ENCODE results near the gene CARMIL1.

CARMIL1 gene

DNA sequence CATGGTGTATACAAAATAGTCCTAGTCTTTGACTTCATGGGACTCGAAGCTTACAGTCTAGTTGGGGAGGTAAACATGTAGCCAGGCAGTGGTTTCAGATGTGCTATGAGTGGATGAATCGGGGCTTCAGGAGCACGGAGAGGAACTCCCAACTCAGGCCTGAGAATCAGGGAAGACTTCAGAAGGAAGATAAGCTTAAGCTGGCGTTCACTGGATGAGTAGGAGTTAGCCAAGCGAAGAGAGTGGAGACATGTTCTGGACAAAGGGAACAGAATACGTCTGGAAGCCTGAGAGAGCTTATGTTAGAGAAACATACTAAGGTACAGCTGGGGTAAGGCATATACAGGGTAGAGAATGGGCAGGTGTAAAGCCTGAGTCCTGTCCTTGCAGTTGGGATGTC lies 8.8 kb downstream of the CARMIL1 start:
- no peak overlapping the region for H3K4me3 ChIP-seq (ENCODE audit: low read depth, low read length)
- H3K9me3 ChIP-seq (ENCODE audit: severe bottlenecking): no peaks in the 10 kb centered on the region
- no peak overlapping the region for H3K27ac ChIP-seq
- no peak for DNase-seq
- no peaks in the 10 kb centered on the region for H3K27me3 ChIP-seq (ENCODE audit: insufficient read depth, low read depth, severe bottlenecking)
- TF ChIP-seq, protein P1, sequence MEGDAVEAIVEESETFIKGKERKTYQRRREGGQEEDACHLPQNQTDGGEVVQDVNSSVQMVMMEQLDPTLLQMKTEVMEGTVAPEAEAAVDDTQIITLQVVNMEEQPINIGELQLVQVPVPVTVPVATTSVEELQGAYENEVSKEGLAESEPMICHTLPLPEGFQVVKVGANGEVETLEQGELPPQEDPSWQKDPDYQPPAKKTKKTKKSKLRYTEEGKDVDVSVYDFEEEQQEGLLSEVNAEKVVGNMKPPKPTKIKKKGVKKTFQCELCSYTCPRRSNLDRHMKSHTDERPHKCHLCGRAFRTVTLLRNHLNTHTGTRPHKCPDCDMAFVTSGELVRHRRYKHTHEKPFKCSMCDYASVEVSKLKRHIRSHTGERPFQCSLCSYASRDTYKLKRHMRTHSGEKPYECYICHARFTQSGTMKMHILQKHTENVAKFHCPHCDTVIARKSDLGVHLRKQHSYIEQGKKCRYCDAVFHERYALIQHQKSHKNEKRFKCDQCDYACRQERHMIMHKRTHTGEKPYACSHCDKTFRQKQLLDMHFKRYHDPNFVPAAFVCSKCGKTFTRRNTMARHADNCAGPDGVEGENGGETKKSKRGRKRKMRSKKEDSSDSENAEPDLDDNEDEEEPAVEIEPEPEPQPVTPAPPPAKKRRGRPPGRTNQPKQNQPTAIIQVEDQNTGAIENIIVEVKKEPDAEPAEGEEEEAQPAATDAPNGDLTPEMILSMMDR (IDR thresholded peaks at IDR 0.05; ENCODE audit: low read depth, low read length): no peak
- no peaks in the 10 kb centered on the region for H3K36me3 ChIP-seq

DNA sequence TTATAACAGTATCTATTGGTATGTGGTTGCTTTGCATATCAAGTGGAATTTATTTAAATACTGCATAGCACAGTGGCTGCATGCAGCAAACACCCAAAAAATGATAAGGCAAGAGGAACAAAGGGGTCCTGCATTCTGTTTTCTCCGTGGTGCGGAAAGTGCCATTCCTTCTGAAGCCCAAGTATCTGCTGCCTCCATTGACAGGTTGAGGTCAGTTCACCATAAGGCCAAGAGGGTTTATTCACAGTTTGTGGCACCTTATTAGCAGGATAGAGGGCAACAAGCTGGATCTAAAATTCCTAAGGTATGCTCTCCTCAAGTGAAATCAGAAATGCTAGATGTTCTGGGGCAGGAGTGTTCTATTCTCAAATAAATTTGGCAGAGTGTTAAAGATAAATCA lies 9.3 kb downstream of the CARMIL1 start:
- no peak overlapping the region for H3K27ac ChIP-seq
- TF ChIP-seq, protein P1 (IDR thresholded peaks at IDR 0.05; ENCODE audit: low read depth, low read length): no peak
- no peaks in the 10 kb centered on the region for H3K36me3 ChIP-seq
- no peak overlapping the region for H3K4me3 ChIP-seq (ENCODE audit: low read depth, low read length)
- no peak for DNase-seq
- no peaks in the 10 kb centered on the region for H3K9me3 ChIP-seq (ENCODE audit: severe bottlenecking)
- H3K27me3 ChIP-seq (ENCODE audit: insufficient read depth, low read depth, severe bottlenecking): no peaks in the 10 kb centered on the region

DNA sequence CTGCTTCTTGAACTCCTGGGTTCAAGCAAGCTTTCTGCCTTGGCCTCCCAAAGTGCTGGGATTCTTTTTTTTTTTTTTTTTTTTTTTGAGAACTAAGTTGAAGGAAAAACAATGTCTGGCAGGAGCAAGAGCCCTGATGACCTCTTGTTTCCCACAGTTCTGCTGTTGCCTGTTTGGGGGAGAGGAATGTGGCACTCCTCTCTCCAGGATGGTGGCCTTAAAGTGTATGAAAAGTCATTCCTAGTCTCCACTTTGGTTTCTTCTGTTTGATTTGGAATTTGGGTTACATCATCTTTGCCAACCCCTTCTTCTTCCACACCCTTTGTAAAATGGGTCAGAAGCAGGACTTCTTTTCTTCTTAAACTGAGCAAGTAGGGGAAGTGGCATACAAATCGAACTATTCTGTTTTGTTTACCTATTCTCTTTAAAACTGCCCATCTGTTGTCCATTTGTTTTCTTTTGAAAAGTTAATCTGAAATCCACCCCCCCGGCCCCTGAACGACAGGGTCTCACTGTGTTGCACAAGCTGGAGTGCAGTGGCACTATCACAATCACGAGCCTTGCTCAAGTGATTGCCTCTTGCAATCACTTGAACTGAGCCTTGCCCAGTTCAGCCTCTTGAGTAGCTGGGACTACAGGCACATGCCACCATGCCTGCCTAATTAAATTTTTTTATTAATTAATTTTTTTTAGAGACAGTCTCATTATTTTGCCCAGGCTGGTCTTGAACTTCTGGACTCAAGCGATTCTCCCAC lies 11.3 kb downstream of the CARMIL1 start:
- H3K9me3 ChIP-seq (ENCODE audit: severe bottlenecking): no peaks in the 10 kb centered on the region
- H3K36me3 ChIP-seq: no peaks in the 10 kb centered on the region
- no peak overlapping the region for H3K27ac ChIP-seq
- no peak for DNase-seq
- no peak overlapping the region for H3K4me3 ChIP-seq (ENCODE audit: low read depth, low read length)
- TF ChIP-seq, protein P1 (IDR thresholded peaks at IDR 0.05; ENCODE audit: low read depth, low read length): no peak
- no peaks in the 10 kb centered on the region for H3K27me3 ChIP-seq (ENCODE audit: insufficient read depth, low read depth, severe bottlenecking)

DNA sequence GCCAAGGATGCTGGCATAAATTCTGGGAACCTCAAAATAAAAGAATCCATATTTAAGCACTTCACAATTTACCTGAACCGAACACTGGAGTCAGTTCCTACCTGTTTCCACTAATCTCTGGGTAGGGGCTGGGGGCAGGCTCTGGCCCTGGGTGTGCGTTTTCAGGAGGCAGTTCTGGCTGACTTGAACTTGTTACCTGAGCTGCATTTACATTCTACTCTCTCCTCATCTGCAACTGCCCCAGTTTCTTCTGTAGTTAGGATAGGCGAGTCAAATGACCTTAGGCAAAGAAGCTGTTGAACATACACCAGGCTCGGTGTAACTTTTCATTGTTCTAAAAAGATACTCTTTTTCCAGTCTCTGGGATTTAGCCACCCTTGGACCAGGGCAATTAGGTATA lies 13.2 kb downstream of the CARMIL1 start:
- Histone ChIP-seq H3K9me3 (ENCODE audit: severe bottlenecking) (no peaks in the 10 kb centered on the region), H3K27me3 (ENCODE audit: insufficient read depth, low read depth, severe bottlenecking) (no peaks in the 10 kb centered on the region), H3K36me3 (no peaks in the 10 kb centered on the region), H3K27ac (no peak overlapping the region), H3K4me3 (ENCODE audit: low read depth, low read length) (no peak overlapping the region)
- no peak for DNase-seq
- TF ChIP-seq, protein P1 (IDR thresholded peaks at IDR 0.05; ENCODE audit: low read depth, low read length): no peak

DNA sequence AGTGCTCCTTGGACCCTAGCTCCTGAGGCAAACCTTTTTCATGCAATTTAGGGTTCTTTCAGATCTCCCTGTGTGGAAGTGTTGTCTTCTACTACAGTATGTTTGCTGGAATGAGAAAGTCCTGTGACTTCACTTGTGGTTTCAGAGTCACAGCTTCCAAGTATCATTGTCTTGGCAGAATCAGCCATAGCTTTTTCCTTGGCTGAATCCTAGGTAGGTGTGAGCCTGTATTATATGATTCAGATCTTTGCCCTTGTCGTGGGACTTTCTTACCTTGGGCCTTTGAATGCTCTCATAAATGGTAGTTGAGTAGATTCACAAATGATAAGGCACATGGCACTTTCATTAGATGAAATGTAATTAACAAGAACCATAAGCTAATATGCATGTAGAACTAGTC lies 16.5 kb downstream of the CARMIL1 start:
- Histone ChIP-seq H3K27ac (no peak overlapping the region), H3K27me3 (ENCODE audit: insufficient read depth, low read depth, severe bottlenecking) (no peaks in the 10 kb centered on the region), H3K9me3 (ENCODE audit: severe bottlenecking) (no peaks in the 10 kb centered on the region), H3K36me3 (no peaks in the 10 kb centered on the region), H3K4me3 (ENCODE audit: low read depth, low read length) (no peak overlapping the region)
- no peak for DNase-seq
- TF ChIP-seq, protein P1 (IDR thresholded peaks at IDR 0.05; ENCODE audit: low read depth, low read length): no peak
